MG63 (cell line): Measurements from ENCODE around the gene ANKRD13D. TPM values are rescaled to one million over a fixed set of nuclear protein-coding genes. Genes with fewer than 3 reads are reported as not detected.
A peak's percentile ranks its signal among the peaks of the same experiment; 100 is the strongest.

Experiments used
- DNase-seq: peaks from one replicate; pipeline ENCODE4 v3.0.0-alpha.2; 2020
- H3K27me3 ChIP-seq: fragments of 250-450 bp; sonication (Bioruptor Pico); 2 replicates; pipeline ENCODE4 v1.5.1; 2020; ENCODE audit warnings: mild to moderate bottlenecking, moderate library complexity
- H3K36me3 ChIP-seq: fragments of 250-450 bp; sonication (Bioruptor Pico); 2 replicates; pipeline ENCODE4 v1.5.1; 2020; ENCODE audit warnings: mild to moderate bottlenecking, moderate library complexity
- H3K4me3 ChIP-seq: fragments of 250-450 bp; sonication (Bioruptor Pico); 2 replicates; pipeline ENCODE4 v1.5.1; 2020; ENCODE audit warnings: mild to moderate bottlenecking, moderate library complexity
- H3K9me3 ChIP-seq: fragments of 250-450 bp; sonication (Bioruptor Pico); 2 replicates; pipeline ENCODE4 v1.5.1; 2020; ENCODE audit warnings: mild to moderate bottlenecking, moderate library complexity
- total RNA-seq: library from RNA; depleted of rRNA; stranded (reverse); fragments of >200 nt; shearing (Covaris generic); gene quantifications from 2 replicates; pipeline ENCODE4 v1.2.3, GENCODE V29; 2014; ENCODE audit warnings: low replicate concordance

Gene ANKRD13D
- total RNA-seq, 1 experiment from 2014 or later = 25.8 TPM

- no peak for DNase-seq
- H3K27me3 ChIP-seq = no peaks in the 10 kb centered on the region
- H3K9me3 ChIP-seq = no peaks in the 10 kb centered on the region
- no peak overlapping the region for H3K4me3 ChIP-seq
- peaks cover 12% of the 10 kb centered on the region for H3K36me3 ChIP-seq
Measured at GRCh38 chr11:67269401-67270255, 19.5 kb upstream of the ANKRD13D start.

- Histone ChIP-seq H3K9me3 (no peaks in the 10 kb centered on the region), H3K36me3 (peaks cover 14% of the 10 kb centered on the region), H3K4me3 (no peak overlapping the region), H3K27me3 (no peaks in the 10 kb centered on the region)
- DNase-seq = no peak
Measured at GRCh38 chr11:67270256-67271204, 18.6 kb upstream of the ANKRD13D start.

- Histone ChIP-seq H3K4me3 (no peak overlapping the region), H3K36me3 (peaks cover 14% of the 10 kb centered on the region), H3K9me3 (no peaks in the 10 kb centered on the region), H3K27me3 (no peaks in the 10 kb centered on the region)
- DNase-seq = no peak
Measured at GRCh38 chr11:67271205-67271540, 17.9 kb upstream of the ANKRD13D start.

- Histone ChIP-seq H3K27me3 (no peaks in the 10 kb centered on the region), H3K9me3 (no peaks in the 10 kb centered on the region), H3K4me3 (no peak overlapping the region), H3K36me3 (peaks cover 14% of the 10 kb centered on the region)
- DNase-seq = no peak
Measured at GRCh38 chr11:67271541-67272284, 17.4 kb upstream of the ANKRD13D start.

GRCh38 chr11:67272327-67273259 is 16.5 kb upstream of the ANKRD13D start:
- Histone ChIP-seq H3K4me3 (no peak overlapping the region), H3K9me3 (no peaks in the 10 kb centered on the region), H3K36me3 (peaks cover 13% of the 10 kb centered on the region), H3K27me3 (no peaks in the 10 kb centered on the region)
- no peak for DNase-seq

GRCh38 chr11:67273260-67273990 is 15.7 kb upstream of the ANKRD13D start:
- Histone ChIP-seq H3K36me3 (peaks cover 9% of the 10 kb centered on the region), H3K27me3 (no peaks in the 10 kb centered on the region), H3K4me3 (no peak overlapping the region), H3K9me3 (no peaks in the 10 kb centered on the region)
- DNase-seq = no peak

- Histone ChIP-seq H3K4me3 (no peak overlapping the region), H3K9me3 (no peaks in the 10 kb centered on the region), H3K36me3 (peaks cover 19% of the 10 kb centered on the region), H3K27me3 (no peaks in the 10 kb centered on the region)
- DNase-seq = no peak
Measured at GRCh38 chr11:67274768-67275605, 14.1 kb upstream of the ANKRD13D start.

GRCh38 chr11:67275606-67276409 is 13.3 kb upstream of the ANKRD13D start:
- DNase-seq = no peak
- Histone ChIP-seq H3K27me3 (no peaks in the 10 kb centered on the region), H3K9me3 (no peaks in the 10 kb centered on the region), H3K36me3 (peaks cover 27% of the 10 kb centered on the region), H3K4me3 (no peak overlapping the region)

GRCh38 chr11:67276781-67277230 is 12.3 kb upstream of the ANKRD13D start:
- no peaks in the 10 kb centered on the region for H3K9me3 ChIP-seq
- no peaks in the 10 kb centered on the region for H3K27me3 ChIP-seq
- peaks cover 34% of the 10 kb centered on the region for H3K36me3 ChIP-seq
- H3K4me3 ChIP-seq = peak overlapping the region; percentile 52
- DNase-seq = peak; percentile 79

- H3K4me3 ChIP-seq = peak overlapping the region; percentile 52
- H3K27me3 ChIP-seq = no peaks in the 10 kb centered on the region
- H3K9me3 ChIP-seq = no peaks in the 10 kb centered on the region
- DNase-seq = peak; percentile 90
- peaks cover 34% of the 10 kb centered on the region for H3K36me3 ChIP-seq
Measured at GRCh38 chr11:67277231-67277961, 11.7 kb upstream of the ANKRD13D start.

- H3K9me3 ChIP-seq = no peaks in the 10 kb centered on the region
- H3K27me3 ChIP-seq = no peaks in the 10 kb centered on the region
- H3K4me3 ChIP-seq = no peak overlapping the region
- peaks cover 40% of the 10 kb centered on the region for H3K36me3 ChIP-seq
- no peak for DNase-seq
Measured at GRCh38 chr11:67278135-67278938, 10.8 kb upstream of the ANKRD13D start.

- DNase-seq = no peak
- Histone ChIP-seq H3K27me3 (no peaks in the 10 kb centered on the region), H3K9me3 (no peaks in the 10 kb centered on the region), H3K4me3 (no peak overlapping the region), H3K36me3 (peaks cover 47% of the 10 kb centered on the region)
Measured at GRCh38 chr11:67278939-67279588, 10.0 kb upstream of the ANKRD13D start.
